IPS-11a (cell line): ENCODE data around the gene IFITM1.
"Not testable (repeated sequence)": the region's sequence is repeated elsewhere in the genome, so short reads cannot be mapped to it uniquely, and the experiment has no call there.

Experiments
- H3K4me3 ChIP-seq: one replicate; pipeline ENCODE4 v1.5.1; 2013; ENCODE audit warnings: low read depth, low read length, control low read depth

IFITM1 gene

GRCh38 chr11:313787-314553, at the start of gene IFITM1:
Gene IFITM1, plus strand, starts transcription at chr11:314040. Its CDS starts 131 bp downstream, at chr11:314171.
- H3K4me3 ChIP-seq: peak within 1 kb of the TSS; percentile 75

- H3K4me3 ChIP-seq: no peak overlapping the region
Observed at GRCh38 chr11:266676-267439, 47.0 kb upstream of the IFITM1 start.

DNA sequence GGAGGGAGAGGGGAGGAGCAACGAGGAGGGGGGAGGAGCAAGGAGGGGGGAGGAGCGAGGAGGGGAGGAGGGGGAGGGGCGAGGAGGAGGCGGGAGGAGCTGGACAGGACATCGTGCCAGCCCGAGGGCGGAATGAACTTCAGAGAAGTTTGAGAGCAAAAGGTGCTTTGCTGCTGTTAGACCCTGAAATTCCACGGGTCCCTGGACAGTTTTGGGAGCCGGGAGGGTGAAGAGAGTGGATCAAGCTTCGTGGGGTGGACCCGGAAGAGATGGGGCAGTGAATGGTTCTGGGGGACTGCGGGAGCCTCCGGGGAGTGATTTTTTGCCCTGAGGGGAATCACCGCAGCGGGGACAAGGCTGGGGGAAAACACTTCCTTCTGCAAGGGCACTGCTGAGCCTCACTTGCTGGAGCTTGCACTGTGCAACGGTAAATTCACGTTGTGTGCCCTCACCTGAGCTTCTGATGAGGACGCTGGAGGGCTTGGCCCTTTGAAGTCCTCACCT, 46.3 kb upstream of the IFITM1 start:
- no peak overlapping the region for H3K4me3 ChIP-seq

DNA sequence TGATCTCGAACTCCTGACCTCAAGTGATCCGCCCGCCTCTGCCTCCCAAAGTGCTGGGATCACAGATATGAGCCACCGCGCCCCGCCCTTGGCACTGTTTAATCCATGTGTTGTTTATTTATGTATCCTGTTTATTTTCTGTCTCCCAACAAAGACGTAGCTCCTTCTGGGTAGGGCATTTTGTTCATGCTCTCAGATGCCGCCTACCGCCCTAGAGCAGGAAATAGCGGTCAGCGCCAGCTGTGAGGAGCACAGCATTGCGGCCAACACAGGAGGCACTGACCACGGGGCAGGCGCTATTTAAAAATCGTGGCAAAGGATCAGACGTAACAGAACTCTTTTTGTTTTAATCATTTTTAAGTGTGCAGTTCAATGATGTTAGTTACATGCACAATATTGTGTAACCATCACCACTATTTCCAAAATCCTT, 45.1 kb upstream of the IFITM1 start:
- H3K4me3 ChIP-seq: not testable (repeated sequence)

DNA sequence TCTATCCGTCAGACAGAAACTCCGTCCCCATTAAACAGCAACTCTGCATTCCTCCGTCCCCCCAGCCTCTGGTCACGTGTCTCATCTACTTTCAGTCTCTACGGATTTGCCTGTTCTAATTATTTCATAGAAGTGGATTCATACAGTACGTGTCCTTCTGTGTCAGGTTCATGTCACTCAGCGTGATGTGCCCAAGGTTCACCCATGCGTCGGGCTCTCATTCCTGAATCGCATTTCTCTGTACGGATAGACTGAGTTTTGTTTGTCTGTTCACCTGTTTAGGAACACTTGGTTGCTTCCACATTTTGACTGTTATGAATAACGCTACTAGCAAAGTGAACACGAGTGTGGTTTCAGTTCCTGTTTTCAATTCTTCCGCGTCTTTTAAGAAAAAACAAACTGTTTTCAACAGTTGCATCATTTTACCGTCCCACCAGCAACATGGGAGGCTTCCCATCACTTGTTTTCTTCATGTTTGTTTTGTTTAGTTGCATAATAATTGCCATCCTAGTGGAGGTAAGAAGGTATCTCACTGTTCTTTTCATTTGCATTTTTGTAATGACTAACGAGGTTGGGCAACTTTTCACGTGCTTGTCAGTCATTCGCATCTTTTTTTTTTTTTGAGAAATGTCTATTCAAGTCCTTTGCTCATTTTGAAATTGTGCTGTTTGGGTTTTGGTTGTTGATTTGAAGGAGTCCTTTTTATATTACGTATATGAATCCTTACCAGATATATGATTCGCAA, 44.5 kb upstream of the IFITM1 start:
- no peak overlapping the region for H3K4me3 ChIP-seq

- H3K4me3 ChIP-seq: no peak overlapping the region
Observed at GRCh38 chr11:270451-271318, 43.2 kb upstream of the IFITM1 start.

GRCh38 chr11:271319-271715, 42.5 kb upstream of the IFITM1 start:
- no peak overlapping the region for H3K4me3 ChIP-seq

DNA sequence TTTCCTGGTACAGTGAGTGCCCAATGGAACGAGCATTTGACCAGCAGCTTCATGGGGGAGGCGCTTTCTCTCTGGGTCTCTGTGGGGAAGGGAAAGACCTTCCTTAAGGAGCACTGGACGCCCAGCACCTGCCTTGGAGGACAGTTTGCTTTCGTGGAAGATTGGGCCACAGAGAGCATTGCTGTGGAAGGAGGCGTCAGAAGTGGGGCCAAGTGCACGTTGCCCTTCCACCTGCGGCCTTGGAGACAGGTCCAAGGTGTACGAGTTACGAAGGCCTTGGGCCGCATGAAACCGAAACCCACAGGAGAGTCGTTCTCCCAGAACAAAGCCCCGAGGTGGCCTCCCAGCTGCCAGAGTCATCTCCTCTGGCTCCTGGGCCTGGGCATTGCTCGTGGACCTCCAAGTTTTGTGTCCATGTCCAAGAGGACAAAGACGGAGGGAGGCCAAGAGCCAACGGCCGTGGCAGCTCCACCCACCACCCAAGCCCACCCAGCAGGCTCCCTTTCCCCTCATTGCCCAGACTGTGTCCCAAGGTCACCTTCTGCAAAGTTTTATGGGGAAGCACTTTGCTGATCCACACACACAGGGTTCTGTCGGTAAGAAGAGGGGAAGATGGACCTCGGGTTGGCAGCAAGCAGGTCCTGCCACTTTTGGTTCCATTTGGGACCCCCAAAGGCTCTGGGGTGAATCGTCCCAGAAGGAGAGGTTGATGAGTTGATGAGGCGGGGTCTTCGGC, 41.5 kb upstream of the IFITM1 start:
- H3K4me3 ChIP-seq: no peak overlapping the region

GRCh38 chr11:272931-273198, 41.0 kb upstream of the IFITM1 start:
- no peak overlapping the region for H3K4me3 ChIP-seq

GRCh38 chr11:276219-276618, 37.6 kb upstream of the IFITM1 start:
- H3K4me3 ChIP-seq: no peak overlapping the region

- no peak within 1 kb of the TSS for H3K4me3 ChIP-seq
Observed at GRCh38 chr11:278001-278951, 35.6 kb upstream of the IFITM1 start, which contains the start of gene NLRP6. Gene NLRP6, plus strand, starts transcription at chr11:278407. Its CDS starts 163 bp downstream, at chr11:278570.

GRCh38 chr11:279040-279965, 34.5 kb upstream of the IFITM1 start:
- no peak overlapping the region for H3K4me3 ChIP-seq

DNA sequence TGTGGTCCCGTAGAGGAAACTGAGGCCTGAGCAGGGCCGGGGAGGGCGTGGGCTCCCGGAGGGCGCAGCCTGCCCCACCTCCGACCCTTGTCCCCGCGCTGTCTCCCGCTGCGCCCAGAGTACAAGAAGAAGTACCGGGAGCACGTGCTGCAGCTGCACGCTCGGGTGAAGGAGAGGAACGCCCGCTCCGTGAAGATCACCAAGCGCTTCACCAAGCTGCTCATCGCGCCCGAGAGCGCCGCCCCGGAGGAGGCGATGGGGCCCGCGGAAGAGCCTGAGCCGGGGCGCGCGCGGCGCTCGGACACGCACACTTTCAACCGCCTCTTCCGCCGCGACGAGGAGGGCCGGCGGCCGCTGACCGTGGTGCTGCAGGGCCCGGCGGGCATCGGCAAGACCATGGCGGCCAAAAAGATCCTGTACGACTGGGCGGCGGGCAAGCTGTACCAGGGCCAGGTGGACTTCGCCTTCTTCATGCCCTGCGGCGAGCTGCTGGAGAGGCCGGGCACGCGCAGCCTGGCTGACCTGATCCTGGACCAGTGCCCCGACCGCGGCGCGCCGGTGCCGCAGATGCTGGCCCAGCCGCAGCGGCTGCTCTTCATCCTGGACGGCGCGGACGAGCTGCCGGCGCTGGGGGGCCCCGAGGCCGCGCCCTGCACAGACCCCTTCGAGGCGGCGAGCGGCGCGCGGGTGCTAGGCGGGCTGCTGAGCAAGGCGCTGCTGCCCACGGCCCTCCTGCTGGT, 33.7 kb upstream of the IFITM1 start:
- no peak overlapping the region for H3K4me3 ChIP-seq

DNA sequence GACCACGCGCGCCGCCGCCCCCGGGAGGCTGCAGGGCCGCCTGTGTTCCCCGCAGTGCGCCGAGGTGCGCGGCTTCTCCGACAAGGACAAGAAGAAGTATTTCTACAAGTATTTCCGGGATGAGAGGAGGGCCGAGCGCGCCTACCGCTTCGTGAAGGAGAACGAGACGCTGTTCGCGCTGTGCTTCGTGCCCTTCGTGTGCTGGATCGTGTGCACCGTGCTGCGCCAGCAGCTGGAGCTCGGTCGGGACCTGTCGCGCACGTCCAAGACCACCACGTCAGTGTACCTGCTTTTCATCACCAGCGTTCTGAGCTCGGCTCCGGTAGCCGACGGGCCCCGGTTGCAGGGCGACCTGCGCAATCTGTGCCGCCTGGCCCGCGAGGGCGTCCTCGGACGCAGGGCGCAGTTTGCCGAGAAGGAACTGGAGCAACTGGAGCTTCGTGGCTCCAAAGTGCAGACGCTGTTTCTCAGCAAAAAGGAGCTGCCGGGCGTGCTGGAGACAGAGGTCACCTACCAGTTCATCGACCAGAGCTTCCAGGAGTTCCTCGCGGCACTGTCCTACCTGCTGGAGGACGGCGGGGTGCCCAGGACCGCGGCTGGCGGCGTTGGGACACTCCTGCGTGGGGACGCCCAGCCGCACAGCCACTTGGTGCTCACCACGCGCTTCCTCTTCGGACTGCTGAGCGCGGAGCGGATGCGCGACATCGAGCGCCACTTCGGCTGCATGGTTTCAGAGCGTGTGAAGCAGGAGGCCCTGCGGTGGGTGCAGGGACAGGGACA, 32.9 kb upstream of the IFITM1 start:
- no peak overlapping the region for H3K4me3 ChIP-seq

- H3K4me3 ChIP-seq: no peak overlapping the region
Observed at GRCh38 chr11:281486-282161, 32.2 kb upstream of the IFITM1 start.

GRCh38 chr11:282171-282570, 31.7 kb upstream of the IFITM1 start:
- H3K4me3 ChIP-seq: no peak overlapping the region
